Measurements from ENCODE around the gene TOP2B.

TOP2B gene

DNA sequence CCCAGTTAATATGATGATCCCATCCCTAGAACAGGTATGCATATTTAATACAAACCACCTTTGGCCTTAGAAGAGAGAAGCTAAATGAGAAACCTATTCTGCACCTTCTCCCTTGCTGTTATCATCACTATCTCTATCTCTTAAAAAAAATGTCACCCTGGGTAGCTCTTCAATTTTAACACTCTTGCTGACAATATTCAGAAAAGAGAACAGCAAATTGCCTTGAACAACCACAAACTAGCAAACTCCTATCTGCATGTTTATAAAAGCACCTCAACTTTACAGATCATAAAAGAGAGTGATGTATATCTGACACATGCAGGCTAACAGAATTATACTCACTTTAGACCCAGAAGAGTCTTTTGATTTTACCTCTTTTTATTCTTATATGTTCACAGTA is 7.4 kb downstream of the TOP2B start:
- Histone ChIP-seq H3K4me3 (IDR thresholded peaks at IDR 0.05; ENCODE audit: insufficient read depth, low read depth, low read length) (no peak overlapping the region), H3K36me3 (ENCODE audit: insufficient read depth) (no peaks in the 10 kb centered on the region), H3K9ac (no peak overlapping the region), H3K79me2 (ENCODE audit: insufficient read depth, low read depth) (peaks cover 90% of the 10 kb centered on the region), H3K4me2 (0 out of 2 replicates have a peak overlapping the region, but pooled peaks have one; percentile 0), H2AFZ (ENCODE audit: low read depth) (no peak overlapping the region), H3K27ac (no peak overlapping the region), H3K27me3 (ENCODE audit: insufficient read depth, low read depth) (no peaks in the 10 kb centered on the region), H3K4me1 (ENCODE audit: low read depth, poor library complexity, severe bottlenecking) (peaks cover 77% of the 10 kb centered on the region), H4K20me1 (ENCODE audit: insufficient read depth) (0 out of 2 replicates have a peak, but pooled peaks cover 6% of the 10 kb centered on the region)
- TF ChIP-seq, protein P1, sequence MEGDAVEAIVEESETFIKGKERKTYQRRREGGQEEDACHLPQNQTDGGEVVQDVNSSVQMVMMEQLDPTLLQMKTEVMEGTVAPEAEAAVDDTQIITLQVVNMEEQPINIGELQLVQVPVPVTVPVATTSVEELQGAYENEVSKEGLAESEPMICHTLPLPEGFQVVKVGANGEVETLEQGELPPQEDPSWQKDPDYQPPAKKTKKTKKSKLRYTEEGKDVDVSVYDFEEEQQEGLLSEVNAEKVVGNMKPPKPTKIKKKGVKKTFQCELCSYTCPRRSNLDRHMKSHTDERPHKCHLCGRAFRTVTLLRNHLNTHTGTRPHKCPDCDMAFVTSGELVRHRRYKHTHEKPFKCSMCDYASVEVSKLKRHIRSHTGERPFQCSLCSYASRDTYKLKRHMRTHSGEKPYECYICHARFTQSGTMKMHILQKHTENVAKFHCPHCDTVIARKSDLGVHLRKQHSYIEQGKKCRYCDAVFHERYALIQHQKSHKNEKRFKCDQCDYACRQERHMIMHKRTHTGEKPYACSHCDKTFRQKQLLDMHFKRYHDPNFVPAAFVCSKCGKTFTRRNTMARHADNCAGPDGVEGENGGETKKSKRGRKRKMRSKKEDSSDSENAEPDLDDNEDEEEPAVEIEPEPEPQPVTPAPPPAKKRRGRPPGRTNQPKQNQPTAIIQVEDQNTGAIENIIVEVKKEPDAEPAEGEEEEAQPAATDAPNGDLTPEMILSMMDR (conservative IDR thresholded peaks at IDR 0.05; ENCODE audit: low read depth, low read length) = no peak

DNA sequence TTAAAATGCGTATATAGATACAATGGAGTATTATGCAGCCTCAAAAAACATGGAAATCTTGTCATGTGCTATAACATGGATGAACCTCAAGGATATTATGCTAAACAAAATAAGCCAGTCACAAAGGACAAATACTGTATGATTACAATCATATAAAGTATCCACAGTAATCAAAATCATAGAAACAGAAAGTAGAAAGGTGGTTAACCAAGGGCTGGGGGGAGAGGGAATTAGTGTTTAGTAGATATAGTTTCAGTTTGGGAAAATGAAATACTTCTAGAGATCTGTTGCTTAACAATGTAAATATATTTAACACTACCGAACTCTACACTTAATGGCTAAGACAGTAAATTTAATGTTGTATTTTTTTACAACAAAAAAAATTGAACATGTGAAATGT is 9.0 kb downstream of the TOP2B start:
- H3K4me3 ChIP-seq (IDR thresholded peaks at IDR 0.05; ENCODE audit: insufficient read depth, low read depth, low read length) = no peak overlapping the region
- H4K20me1 ChIP-seq (ENCODE audit: insufficient read depth) = 0 out of 2 replicates have a peak, but pooled peaks cover 6% of the 10 kb centered on the region
- H3K4me2 ChIP-seq = peak overlapping the region; percentile 34
- TF ChIP-seq, protein P1 (conservative IDR thresholded peaks at IDR 0.05; ENCODE audit: low read depth, low read length) = no peak
- no peak overlapping the region for H3K9ac ChIP-seq
- no peak overlapping the region for H3K27ac ChIP-seq
- H3K4me1 ChIP-seq (ENCODE audit: low read depth, poor library complexity, severe bottlenecking) = peaks cover 62% of the 10 kb centered on the region
- no peak overlapping the region for H2AFZ ChIP-seq (ENCODE audit: low read depth)
- peaks cover 89% of the 10 kb centered on the region for H3K79me2 ChIP-seq (ENCODE audit: insufficient read depth, low read depth)
- no peaks in the 10 kb centered on the region for H3K36me3 ChIP-seq (ENCODE audit: insufficient read depth)
- no peaks in the 10 kb centered on the region for H3K27me3 ChIP-seq (ENCODE audit: insufficient read depth, low read depth)

DNA sequence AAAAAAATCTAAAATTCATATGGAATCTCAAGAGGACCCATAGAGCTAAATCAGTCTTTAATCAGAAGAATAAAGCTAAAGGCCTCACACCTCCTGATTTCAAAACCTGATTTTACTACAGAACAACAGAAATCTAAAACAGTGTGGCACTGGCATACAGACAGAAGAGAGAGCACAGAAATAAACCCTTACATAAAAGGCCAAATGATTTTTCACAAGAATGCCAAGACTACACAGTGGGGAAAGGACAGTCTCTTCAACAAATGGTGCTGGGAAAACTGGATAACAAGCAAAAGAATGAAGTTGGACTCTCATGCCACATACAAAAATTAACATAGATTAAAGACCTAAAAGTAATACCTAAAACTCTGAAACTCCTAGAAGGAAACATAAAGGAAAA is 10.1 kb downstream of the TOP2B start:
- H3K4me2 ChIP-seq = no peak overlapping the region
- TF ChIP-seq, protein P1 (conservative IDR thresholded peaks at IDR 0.05; ENCODE audit: low read depth, low read length) = no peak
- no peak overlapping the region for H3K27ac ChIP-seq
- H3K27me3 ChIP-seq (ENCODE audit: insufficient read depth, low read depth) = no peaks in the 10 kb centered on the region
- H3K9ac ChIP-seq = no peak overlapping the region
- H3K36me3 ChIP-seq (ENCODE audit: insufficient read depth) = no peaks in the 10 kb centered on the region
- no peak overlapping the region for H2AFZ ChIP-seq (ENCODE audit: low read depth)
- peaks cover 51% of the 10 kb centered on the region for H3K4me1 ChIP-seq (ENCODE audit: low read depth, poor library complexity, severe bottlenecking)
- no peak overlapping the region for H3K4me3 ChIP-seq (IDR thresholded peaks at IDR 0.05; ENCODE audit: insufficient read depth, low read depth, low read length)
- peaks cover 89% of the 10 kb centered on the region for H3K79me2 ChIP-seq (ENCODE audit: insufficient read depth, low read depth)
- 0 out of 2 replicates have a peak, but pooled peaks cover 6% of the 10 kb centered on the region for H4K20me1 ChIP-seq (ENCODE audit: insufficient read depth)

DNA sequence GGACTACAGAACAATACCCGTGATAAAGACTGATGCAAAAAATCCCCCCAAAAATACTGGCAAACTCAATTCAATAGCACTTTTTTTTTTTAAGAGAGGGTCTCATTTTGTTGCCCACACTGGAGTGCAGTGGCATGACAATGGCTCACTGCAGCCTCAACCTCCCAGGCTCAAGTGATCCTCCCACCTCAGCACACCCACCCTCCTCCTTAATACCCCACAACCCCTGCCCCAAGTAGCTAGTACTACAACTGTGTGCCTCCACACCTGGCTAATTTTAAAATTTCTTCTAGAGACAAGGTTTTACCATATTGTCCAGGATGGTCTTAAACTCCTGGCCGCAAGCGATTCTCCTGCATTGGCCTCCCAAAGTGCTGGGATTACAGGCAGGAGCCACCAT is 11.4 kb downstream of the TOP2B start:
- peaks cover 85% of the 10 kb centered on the region for H3K79me2 ChIP-seq (ENCODE audit: insufficient read depth, low read depth)
- no peaks in the 10 kb centered on the region for H3K27me3 ChIP-seq (ENCODE audit: insufficient read depth, low read depth)
- H4K20me1 ChIP-seq (ENCODE audit: insufficient read depth) = 0 out of 2 replicates have a peak, but pooled peaks cover 6% of the 10 kb centered on the region
- H3K4me3 ChIP-seq (IDR thresholded peaks at IDR 0.05; ENCODE audit: insufficient read depth, low read depth, low read length) = no peak overlapping the region
- H3K9ac ChIP-seq = no peak overlapping the region
- TF ChIP-seq, protein P1 (conservative IDR thresholded peaks at IDR 0.05; ENCODE audit: low read depth, low read length) = no peak
- H2AFZ ChIP-seq (ENCODE audit: low read depth) = no peak overlapping the region
- no peaks in the 10 kb centered on the region for H3K36me3 ChIP-seq (ENCODE audit: insufficient read depth)
- H3K27ac ChIP-seq = no peak overlapping the region
- H3K4me1 ChIP-seq (ENCODE audit: low read depth, poor library complexity, severe bottlenecking) = peaks cover 47% of the 10 kb centered on the region
- no peak overlapping the region for H3K4me2 ChIP-seq
